ENCODE data around the gene FTCD. TPM values are rescaled to one million over a fixed set of nuclear protein-coding genes. Genes with fewer than 3 reads are reported as not detected.

The FTCD gene
- total RNA-seq, 1 experiment from 2014 or later, result 5.9 TPM

- H4K20me1 ChIP-seq (ENCODE audit: insufficient read depth), result no peaks in the 10 kb centered on the region
- H3K9me2 ChIP-seq (ENCODE audit: insufficient read depth), result no peaks in the 10 kb centered on the region
- no peaks in the 10 kb centered on the region for H3K27me3 ChIP-seq (ENCODE audit: insufficient read depth, low read depth)
- no peaks in the 10 kb centered on the region for H3F3A ChIP-seq (ENCODE audit: insufficient read depth, low read depth)
- no TSS peak for BruUV-seq (replicated peaks)
- H3K79me2 ChIP-seq (ENCODE audit: low read depth), result peaks cover 12% of the 10 kb centered on the region; the same call in 1 of the 2 replicates
- peak in 1 of 2 experiments; percentile 49 for DNase-seq
- peak within 1 kb of the TSS; percentile 58 for H3K4me2 ChIP-seq
- peak; percentile 26; the same call in 1 of the 2 replicates for TF ChIP-seq CTCF (conservative IDR thresholded peaks at IDR 0.05)
- no peak for TF ChIP-seq EZH2 (IDR thresholded peaks at IDR 0.05; ENCODE audit: low read depth)
- peaks cover 5% of the 10 kb centered on the region for H3K9me3 ChIP-seq (ENCODE audit: insufficient read depth, low read depth)
- intact Hi-C loops (cut with micrococcal nuclease; ENCODE audit: unreplicated experiment), result loop anchor here (5.0 kb wide), 1 partner anchor 125 kb away; no protein-coding TSS in a partner anchor
- no peak within 1 kb of the TSS for H3K27ac ChIP-seq
- H3K36me3 ChIP-seq (ENCODE audit: low read depth), result no peaks in the 10 kb centered on the region
- H2AFZ ChIP-seq, result no peak within 1 kb of the TSS
- ChIA-PET POLR2A (ENCODE audit: unreplicated experiment) (no interaction called here), CTCF (no interaction called here)
- peak within 1 kb of the TSS; percentile 56; the same call in 1 of the 2 replicates for H3K4me3 ChIP-seq
- H3K4me1 ChIP-seq (replicated peaks; ENCODE audit: insufficient read depth), result no peaks in the 10 kb centered on the region; the same call in 1 of the 2 replicates
These were observed 57.8 kb downstream of the FTCD start, which contains the start of gene COL6A2 for GRCh38 chr21:46097336-46098293. Gene COL6A2, plus strand, starts transcription at chr21:46098112.

GRCh38 chr21:46096596-46097335 is 58.6 kb downstream of the FTCD start:
- ChIA-PET POLR2A (ENCODE audit: unreplicated experiment) (no interaction called here), CTCF (no interaction called here)
- no peak overlapping the region for H2AFZ ChIP-seq
- H3K4me2 ChIP-seq, result no peak overlapping the region
- no peaks in the 10 kb centered on the region; the same call in 1 of the 2 replicates for H3K9me3 ChIP-seq (ENCODE audit: insufficient read depth, low read depth)
- no peaks in the 10 kb centered on the region for H4K20me1 ChIP-seq (ENCODE audit: insufficient read depth)
- H3K9me2 ChIP-seq (ENCODE audit: insufficient read depth), result no peaks in the 10 kb centered on the region
- intact Hi-C loops (cut with micrococcal nuclease; ENCODE audit: unreplicated experiment), result loop anchor here (5.0 kb wide), 1 partner anchor 124 kb away; no protein-coding TSS in a partner anchor
- no peaks in the 10 kb centered on the region for H3K36me3 ChIP-seq (ENCODE audit: low read depth)
- no peaks in the 10 kb centered on the region; the same call in 1 of the 2 replicates for H3K4me1 ChIP-seq (replicated peaks; ENCODE audit: insufficient read depth)
- no peaks in the 10 kb centered on the region for H3F3A ChIP-seq (ENCODE audit: insufficient read depth, low read depth)
- no peak overlapping the region for H3K4me3 ChIP-seq
- DNase-seq, result no peak
- no peak for TF ChIP-seq CTCF (conservative IDR thresholded peaks at IDR 0.05)
- no peak for TF ChIP-seq EZH2 (IDR thresholded peaks at IDR 0.05; ENCODE audit: low read depth)
- no TSS peak for BruUV-seq (replicated peaks)
- H3K79me2 ChIP-seq (ENCODE audit: low read depth), result peaks cover 7% of the 10 kb centered on the region; the same call in 1 of the 2 replicates
- no peak overlapping the region for H3K27ac ChIP-seq
- no peaks in the 10 kb centered on the region for H3K27me3 ChIP-seq (ENCODE audit: insufficient read depth, low read depth)
